Peyer's patch (tissue), 4 donors: ENCODE data around the gene TMEM176A.

ENCODE experiments used
- POLR2A ChIP-seq, 2 donors: fragments of 450-650 bp; IDR thresholded peaks; one replicate each; pipeline ENCODE4 v1.5.1; 2017; ENCODE audit warnings: antibody characterized with exemption in 2 of 2, mild to moderate bottlenecking in 2 of 2, moderate library complexity in 2 of 2
- TF ChIP-seq, protein P1 (sequence below), 6 experiments: fragments of 450-650 bp in 4 of 6; fragments of 200-600 bp in 2 of 6; sonication (generic) in 1 of 6; IDR thresholded peaks; one replicate each; pipeline ENCODE4 v1.5.1; 2017 to 2019; ENCODE audit warnings: antibody characterized with exemption in 6 of 6, mild to moderate bottlenecking in 3 of 6, moderate library complexity in 1 of 6

- TF ChIP-seq, protein P1, sequence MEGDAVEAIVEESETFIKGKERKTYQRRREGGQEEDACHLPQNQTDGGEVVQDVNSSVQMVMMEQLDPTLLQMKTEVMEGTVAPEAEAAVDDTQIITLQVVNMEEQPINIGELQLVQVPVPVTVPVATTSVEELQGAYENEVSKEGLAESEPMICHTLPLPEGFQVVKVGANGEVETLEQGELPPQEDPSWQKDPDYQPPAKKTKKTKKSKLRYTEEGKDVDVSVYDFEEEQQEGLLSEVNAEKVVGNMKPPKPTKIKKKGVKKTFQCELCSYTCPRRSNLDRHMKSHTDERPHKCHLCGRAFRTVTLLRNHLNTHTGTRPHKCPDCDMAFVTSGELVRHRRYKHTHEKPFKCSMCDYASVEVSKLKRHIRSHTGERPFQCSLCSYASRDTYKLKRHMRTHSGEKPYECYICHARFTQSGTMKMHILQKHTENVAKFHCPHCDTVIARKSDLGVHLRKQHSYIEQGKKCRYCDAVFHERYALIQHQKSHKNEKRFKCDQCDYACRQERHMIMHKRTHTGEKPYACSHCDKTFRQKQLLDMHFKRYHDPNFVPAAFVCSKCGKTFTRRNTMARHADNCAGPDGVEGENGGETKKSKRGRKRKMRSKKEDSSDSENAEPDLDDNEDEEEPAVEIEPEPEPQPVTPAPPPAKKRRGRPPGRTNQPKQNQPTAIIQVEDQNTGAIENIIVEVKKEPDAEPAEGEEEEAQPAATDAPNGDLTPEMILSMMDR (IDR thresholded peaks at IDR 0.05) = no peak
- TF ChIP-seq POLR2A (IDR thresholded peaks at IDR 0.05) = no peak
Observed at GRCh38 chr7:150805864-150806263, 5.3 kb downstream of the TMEM176A start.
